ENCODE results near the gene TUBB3. TPM values are rescaled to one million over a fixed set of nuclear protein-coding genes. Genes with fewer than 3 reads are reported as not detected.

TUBB3 gene
- total and polyA plus RNA-seq, 2 of the 4 experiments (the other 2 are of a cell fraction) = 311 to 410 TPM

- CTCF ChIA-PET = no interaction called here
- Histone ChIP-seq H3K4me3 (ENCODE audit: insufficient read depth, low read depth, low read length) (no peak overlapping the region), H3K56ac (ENCODE audit: extremely low read depth, insufficient read depth, low read length) (no peak overlapping the region), H3K27me3 (ENCODE audit: control insufficient read depth, insufficient read depth, low read length) (no peaks in the 10 kb centered on the region), H3K4me2 (ENCODE audit: low read depth, low read length) (no peak overlapping the region), H4K20me1 (ENCODE audit: insufficient read depth, low read length) (peaks cover 10% of the 10 kb centered on the region), H3K36me3 (ENCODE audit: control insufficient read depth, insufficient read depth, low read length) (peaks cover 30% of the 10 kb centered on the region), H2AK9ac (replicated peaks; ENCODE audit: low read depth, low read length, poor library complexity) (peak overlapping the region; percentile 28), H2BK120ac (ENCODE audit: low read depth, low read length) (no peak overlapping the region), H2AK5ac (ENCODE audit: low read depth, low read length) (no peak overlapping the region), H4K91ac (ENCODE audit: insufficient read depth, low read depth, low read length) (no peak overlapping the region), H3K14ac (replicated peaks; ENCODE audit: low read depth, low read length) (no peak overlapping the region), H2BK5ac (ENCODE audit: low read depth, low read length, poor library complexity, severe bottlenecking) (no peak overlapping the region), H3K4ac (ENCODE audit: low read depth, low read length) (no peak overlapping the region), H3K18ac (ENCODE audit: low read depth, low read length) (no peak overlapping the region), H3K9me1 (ENCODE audit: insufficient read depth, low read length) (0 out of 2 replicates have a peak, but pooled peaks cover 3% of the 10 kb centered on the region), H3K23ac (ENCODE audit: low read depth, low read length) (no peak overlapping the region), H3K27ac (ENCODE audit: insufficient read depth, low read length) (no peak overlapping the region), H2BK15ac (ENCODE audit: low read depth, low read length) (no peak overlapping the region), H3K79me1 (ENCODE audit: low read depth in 1 of 2, low read length in 2 of 2) (peaks cover 0 to 5% of the 10 kb centered on the region in 2 experiments; a peak in 1 of 4 replicates), H2BK20ac (ENCODE audit: low read depth, low read length) (no peak overlapping the region), H3K9ac (ENCODE audit: low read depth, low read length) (no peak overlapping the region), H4K8ac (ENCODE audit: low read depth in 2 of 2, low read length in 2 of 2) (no peak overlapping the region), H3K9me3 (ENCODE audit: control insufficient read depth, insufficient read depth, low read length) (no peaks in the 10 kb centered on the region), H4K5ac (ENCODE audit: low read depth, low read length) (no peak overlapping the region), H3K4me1 (ENCODE audit: control insufficient read depth, insufficient read depth, low read length) (no peaks in the 10 kb centered on the region), H2AFZ (replicated peaks; ENCODE audit: low read length, poor library complexity) (no peak overlapping the region)
- ATAC-seq (ENCODE audit: low read depth) = no peak
- 85% methylated on average over 12 of the region's 21 CpGs; no CpG with 5 or more reads in 1 of the 2 experiments for WGBS, 2 experiments (ENCODE audit: extremely low coverage in 2 of 2, insufficient read length in 1 of 2)
- in situ Hi-C loops (cut with MboI; ENCODE audit: low sequenced_read_pairs) = no loop called here
- POLR2A ChIA-PET (ENCODE audit: unreplicated experiment) = no interaction called here
- no TSS peak for BruUV-seq (replicated peaks)
- intact Hi-C loops (cut with micrococcal nuclease) = no loop called here
- dilution Hi-C loops (cut with HindIII; ENCODE audit: low sequenced_read_pairs, unreplicated experiment) = no loop called here
- TF ChIP-seq MAZ (IDR thresholded peaks at IDR 0.05; ENCODE audit: borderline replicate concordance, low read depth, low read length) (no peak), POLR2A (IDR thresholded peaks at IDR 0.05; ENCODE audit: low read depth, low read length) (no peak), FOS (IDR thresholded peaks at IDR 0.05; ENCODE audit: low read depth, low read length) (no peak), BHLHE40 (IDR thresholded peaks at IDR 0.05; ENCODE audit: low read depth, low read length) (no peak), CEBPB (IDR thresholded peaks at IDR 0.05; ENCODE audit: low read depth, low read length) (no peak), CHD1 (IDR thresholded peaks at IDR 0.05; ENCODE audit: low read depth, low read length) (no peak), NFE2L2 (IDR thresholded peaks at IDR 0.05; ENCODE audit: low read depth, low read length) (no peak), USF2 (IDR thresholded peaks at IDR 0.05; ENCODE audit: low read depth, low read length) (no peak), SMC3 (IDR thresholded peaks at IDR 0.05; ENCODE audit: low read depth, low read length) (no peak), RAD21 (IDR thresholded peaks at IDR 0.05; ENCODE audit: low read length) (no peak), RCOR1 (IDR thresholded peaks at IDR 0.05; ENCODE audit: insufficient replicate concordance, low read length) (no peak), MAFK (IDR thresholded peaks at IDR 0.05; ENCODE audit: low read depth, low read length) (no peak), MXI1 (IDR thresholded peaks at IDR 0.05; ENCODE audit: borderline replicate concordance, low read depth, low read length) (no peak), CTCF (conservative IDR thresholded peaks at IDR 0.05; ENCODE audit: low read depth, low read length) (no peak), ELK1 (IDR thresholded peaks at IDR 0.05; ENCODE audit: borderline replicate concordance, low read depth, low read length) (no peak), RFX5 (IDR thresholded peaks at IDR 0.05; ENCODE audit: low read depth, low read length) (no peak)
- DNase-seq = no peak
Observed at GRCh38 chr16:89938175-89938885, 15.2 kb downstream of the TUBB3 start.

All from IMR-90 (cell line).